ENCODE results near the gene PTDSS2. TPM values are rescaled to one million over a fixed set of nuclear protein-coding genes. Genes with fewer than 3 reads are reported as not detected.

PTDSS2 gene
- total RNA-seq, 2 donors from 2014 or later = 20.6 to 27.6 TPM

DNA sequence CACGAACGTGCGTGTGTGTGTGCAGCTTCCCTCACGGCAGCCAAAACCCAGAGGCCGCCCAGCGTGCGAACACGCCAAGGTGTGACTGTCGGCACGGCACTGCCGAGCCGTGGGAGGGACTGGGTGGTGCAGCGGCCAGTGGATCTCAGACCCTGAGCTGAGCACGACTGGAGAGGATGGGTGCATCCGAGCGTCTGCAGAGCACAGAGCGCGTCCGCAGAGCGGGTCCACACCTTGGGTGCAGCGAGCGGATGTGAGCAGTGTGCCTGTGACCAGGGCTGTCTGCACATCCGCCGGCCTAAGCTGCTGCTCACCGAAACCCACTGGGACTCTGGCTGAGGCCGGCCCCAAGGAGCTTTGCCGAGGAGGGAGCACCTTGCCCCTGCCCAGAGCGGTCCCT lies 22.7 kb downstream of the PTDSS2 start:
- Histone ChIP-seq H3K27ac (no peak overlapping the region), H3K9ac (ENCODE audit: low read depth in 2 of 2, low read length in 2 of 2) (no peak overlapping the region), H3K36me3 (no peaks in the 10 kb centered on the region), H3K9me3 (no peaks in the 10 kb centered on the region), H3K4me3 (no peak overlapping the region), H3K27me3 (no peaks in the 10 kb centered on the region), H3K4me1 (no peaks in the 10 kb centered on the region)
- intact Hi-C loops (cut with DNase I) = no loop called here
- no peak for DNase-seq
- TF ChIP-seq, protein P1, sequence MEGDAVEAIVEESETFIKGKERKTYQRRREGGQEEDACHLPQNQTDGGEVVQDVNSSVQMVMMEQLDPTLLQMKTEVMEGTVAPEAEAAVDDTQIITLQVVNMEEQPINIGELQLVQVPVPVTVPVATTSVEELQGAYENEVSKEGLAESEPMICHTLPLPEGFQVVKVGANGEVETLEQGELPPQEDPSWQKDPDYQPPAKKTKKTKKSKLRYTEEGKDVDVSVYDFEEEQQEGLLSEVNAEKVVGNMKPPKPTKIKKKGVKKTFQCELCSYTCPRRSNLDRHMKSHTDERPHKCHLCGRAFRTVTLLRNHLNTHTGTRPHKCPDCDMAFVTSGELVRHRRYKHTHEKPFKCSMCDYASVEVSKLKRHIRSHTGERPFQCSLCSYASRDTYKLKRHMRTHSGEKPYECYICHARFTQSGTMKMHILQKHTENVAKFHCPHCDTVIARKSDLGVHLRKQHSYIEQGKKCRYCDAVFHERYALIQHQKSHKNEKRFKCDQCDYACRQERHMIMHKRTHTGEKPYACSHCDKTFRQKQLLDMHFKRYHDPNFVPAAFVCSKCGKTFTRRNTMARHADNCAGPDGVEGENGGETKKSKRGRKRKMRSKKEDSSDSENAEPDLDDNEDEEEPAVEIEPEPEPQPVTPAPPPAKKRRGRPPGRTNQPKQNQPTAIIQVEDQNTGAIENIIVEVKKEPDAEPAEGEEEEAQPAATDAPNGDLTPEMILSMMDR (IDR thresholded peaks at IDR 0.05) = no peak

DNA sequence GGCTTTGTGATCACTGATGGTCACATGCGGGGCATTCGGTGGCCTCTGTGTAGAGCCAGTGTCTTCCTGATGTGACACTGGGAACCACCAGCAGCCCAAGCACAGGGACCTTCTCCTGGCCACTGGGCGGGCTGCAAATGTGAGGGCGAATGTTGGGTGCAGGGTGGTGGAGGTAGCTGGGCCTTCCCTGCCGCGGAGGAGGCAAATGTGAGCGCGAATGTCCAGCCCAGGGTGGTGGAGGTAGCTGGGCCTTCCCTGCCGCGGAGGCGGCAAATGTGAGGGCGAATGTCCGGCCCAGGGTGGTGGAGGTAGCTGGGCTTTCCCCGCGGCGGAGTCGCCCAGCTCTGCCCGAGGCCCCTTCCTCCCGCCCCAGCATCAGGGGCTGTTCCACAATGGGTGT lies 23.3 kb downstream of the PTDSS2 start:
- TF ChIP-seq, protein P1 (IDR thresholded peaks at IDR 0.05) = no peak
- Histone ChIP-seq H3K36me3 (no peaks in the 10 kb centered on the region), H3K9ac (ENCODE audit: low read depth in 2 of 2, low read length in 2 of 2) (no peak overlapping the region), H3K4me3 (no peak overlapping the region), H3K4me1 (no peaks in the 10 kb centered on the region), H3K9me3 (no peaks in the 10 kb centered on the region), H3K27ac (no peak overlapping the region), H3K27me3 (no peaks in the 10 kb centered on the region)
- DNase-seq = no peak
- intact Hi-C loops (cut with DNase I) = no loop called here

DNA sequence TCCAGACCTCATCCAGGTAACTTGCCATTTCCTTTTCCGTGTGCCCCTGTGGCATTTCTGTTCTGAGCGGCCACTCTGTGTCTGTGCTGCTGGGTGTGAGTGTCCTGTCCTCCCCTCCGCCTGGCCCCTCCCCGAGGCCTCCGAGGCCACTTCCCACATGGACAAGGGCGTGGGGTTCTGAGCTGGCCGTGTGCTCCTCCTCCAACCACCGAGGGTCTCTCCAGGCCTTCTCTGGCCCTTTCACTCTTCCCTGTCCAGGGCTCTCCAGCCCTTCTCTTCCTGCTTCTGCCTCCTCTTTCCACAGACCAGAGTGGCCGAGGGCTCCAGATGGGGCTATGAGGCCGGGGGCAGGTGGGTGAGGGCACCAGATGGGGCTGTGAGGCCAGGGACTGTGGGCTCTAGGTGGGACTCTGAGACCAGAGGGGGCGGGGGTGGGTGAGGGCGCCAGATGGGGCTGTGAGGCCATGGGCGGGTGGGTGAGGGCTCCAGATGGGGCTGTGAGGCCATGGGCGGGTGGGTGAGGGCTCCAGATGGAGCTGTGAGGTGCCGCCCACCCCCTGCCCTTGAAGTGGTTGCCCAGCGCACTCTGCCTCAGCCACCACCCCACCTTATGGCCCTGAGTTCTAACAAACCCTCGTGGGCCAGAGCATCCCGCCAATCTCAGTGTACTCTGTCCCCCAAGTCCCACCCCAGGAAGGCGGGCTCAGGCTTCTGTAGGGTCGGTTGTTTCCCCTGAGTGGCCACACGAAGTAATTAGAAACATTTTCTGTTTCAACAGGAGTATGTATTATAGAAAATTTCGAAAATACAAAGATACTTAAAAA lies 24.1 kb downstream of the PTDSS2 start:
- DNase-seq = no peak
- intact Hi-C loops (cut with DNase I) = no loop called here
- no peak overlapping the region for H3K27ac ChIP-seq
- TF ChIP-seq, protein P1 (IDR thresholded peaks at IDR 0.05) = no peak
- H3K36me3 ChIP-seq = no peaks in the 10 kb centered on the region
- no peak overlapping the region for H3K4me3 ChIP-seq
- no peaks in the 10 kb centered on the region for H3K4me1 ChIP-seq
- H3K9ac ChIP-seq (ENCODE audit: low read depth in 2 of 2, low read length in 2 of 2) = no peak overlapping the region
- H3K9me3 ChIP-seq = no peaks in the 10 kb centered on the region
- H3K27me3 ChIP-seq = no peaks in the 10 kb centered on the region

DNA sequence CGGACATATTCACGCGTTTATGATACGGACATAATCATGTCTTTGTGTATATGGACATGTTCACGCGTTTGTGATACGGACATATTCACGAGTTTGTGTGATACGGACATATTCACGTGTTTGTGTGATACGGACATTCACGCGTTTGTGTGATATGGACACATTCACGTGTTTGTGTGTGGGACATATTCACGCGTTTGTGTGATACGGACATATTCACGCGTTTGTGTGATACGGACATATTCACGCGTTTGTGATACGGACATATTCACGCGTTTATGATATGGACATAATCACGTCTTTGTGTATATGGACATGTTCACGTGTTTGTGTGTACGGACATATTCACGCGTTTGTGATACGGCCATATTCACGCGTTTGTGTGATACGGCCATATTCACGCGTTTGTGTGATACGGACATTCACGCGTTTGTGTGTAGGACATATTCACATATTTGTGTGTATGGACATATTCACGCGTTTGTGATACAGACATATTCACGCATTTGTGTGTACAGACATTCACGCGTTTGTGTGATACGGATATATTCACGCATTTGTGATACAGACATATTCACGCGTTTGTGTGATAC lies 24.9 kb downstream of the PTDSS2 start:
- H3K27ac ChIP-seq = no peak overlapping the region
- intact Hi-C loops (cut with DNase I) = no loop called here
- TF ChIP-seq, protein P1 (IDR thresholded peaks at IDR 0.05) = no peak
- no peaks in the 10 kb centered on the region for H3K36me3 ChIP-seq
- no peak overlapping the region for H3K9ac ChIP-seq (ENCODE audit: low read depth in 2 of 2, low read length in 2 of 2)
- H3K9me3 ChIP-seq = no peaks in the 10 kb centered on the region
- no peak overlapping the region for H3K4me3 ChIP-seq
- H3K27me3 ChIP-seq = no peaks in the 10 kb centered on the region
- H3K4me1 ChIP-seq = no peaks in the 10 kb centered on the region
- no peak for DNase-seq

DNA sequence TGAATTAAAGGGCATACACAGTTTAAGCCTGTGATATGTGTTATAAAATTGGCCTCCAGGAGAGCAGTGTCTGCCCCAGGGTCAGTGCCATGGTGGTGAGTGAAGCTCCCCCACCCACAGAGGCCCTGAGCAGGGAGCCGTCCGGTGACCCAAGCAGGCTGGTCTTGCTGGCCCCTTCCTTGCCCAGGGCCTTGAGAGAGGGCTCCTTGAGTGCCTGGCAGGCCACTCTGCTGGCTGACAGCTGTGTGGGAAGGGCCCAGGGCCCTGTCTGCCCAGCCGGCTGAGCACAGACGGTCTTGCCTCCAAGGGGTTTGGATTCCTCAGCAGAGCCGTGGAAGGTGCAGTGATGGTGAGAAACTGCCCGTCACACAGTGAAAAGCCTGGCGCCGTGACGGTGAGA lies 25.9 kb downstream of the PTDSS2 start:
- intact Hi-C loops (cut with DNase I) = no loop called here
- DNase-seq = no peak
- Histone ChIP-seq H3K27ac (no peak overlapping the region), H3K9me3 (no peaks in the 10 kb centered on the region), H3K27me3 (no peaks in the 10 kb centered on the region), H3K36me3 (no peaks in the 10 kb centered on the region), H3K9ac (ENCODE audit: low read depth in 2 of 2, low read length in 2 of 2) (no peak overlapping the region), H3K4me3 (no peak overlapping the region), H3K4me1 (no peaks in the 10 kb centered on the region)
- TF ChIP-seq, protein P1 (IDR thresholded peaks at IDR 0.05) = no peak

Measured in colonic mucosa (tissue), 4 donors.